ENCODE results near the gene OTOP3. TPM values are rescaled to one million over a fixed set of nuclear protein-coding genes. Genes with fewer than 3 reads are reported as not detected.

The OTOP3 gene
- total RNA-seq, 1 experiment from 2014 or later, result not detected

Other genes with a start within 250 kb of the OTOP3 start
- not detected in 2 replicates for gene CD300LF, start 223.0 kb upstream of the OTOP3 start, total RNA-seq (2014; rRNA removed; shearing (Covaris generic))
- gene RAB37, start 198.6 kb upstream of the OTOP3 start, total RNA-seq (2014; rRNA removed; shearing (Covaris generic)), result 1.4 and 4.2 TPM in 2 replicates
- gene NHERF1, start 187.3 kb upstream of the OTOP3 start, total RNA-seq (2014; rRNA removed; shearing (Covaris generic)), result 82.3 and 90.0 TPM in 2 replicates
- gene NAT9, start 159.6 kb upstream of the OTOP3 start, total RNA-seq (2014; rRNA removed; shearing (Covaris generic)), result 31.0 and 32.7 TPM in 2 replicates
- 0.37 and 1.3 TPM in 2 replicates for gene GRIN2C, start 76.0 kb upstream of the OTOP3 start, total RNA-seq (2014; rRNA removed; shearing (Covaris generic))
- 120 and 154 TPM in 2 replicates for gene FDXR, start 62.9 kb upstream of the OTOP3 start, total RNA-seq (2014; rRNA removed; shearing (Covaris generic))
- not detected in 2 replicates for gene FADS6, start 42.3 kb upstream of the OTOP3 start, total RNA-seq (2014; rRNA removed; shearing (Covaris generic))
- 1.4 and 1.9 TPM in 2 replicates for gene USH1G, start 12.6 kb upstream of the OTOP3 start, total RNA-seq (2014; rRNA removed; shearing (Covaris generic))
- gene OTOP2, start 11.6 kb upstream of the OTOP3 start, total RNA-seq (2014; rRNA removed; shearing (Covaris generic)), result not detected in 2 replicates
- gene HID1, start 36.9 kb downstream of the OTOP3 start, total RNA-seq (2014; rRNA removed; shearing (Covaris generic)), result 2.1 and 4.7 TPM in 2 replicates
- 21.8 and 24.4 TPM in 2 replicates for gene CDR2L, start 51.7 kb downstream of the OTOP3 start, total RNA-seq (2014; rRNA removed; shearing (Covaris generic))
- 98.4 and 99.0 TPM in 2 replicates for gene MRPL58, start 76.8 kb downstream of the OTOP3 start, total RNA-seq (2014; rRNA removed; shearing (Covaris generic))
- gene ATP5PD, start 111.1 kb downstream of the OTOP3 start, total RNA-seq (2014; rRNA removed; shearing (Covaris generic)), result 206 and 238 TPM in 2 replicates
- 26.8 and 27.8 TPM in 2 replicates for gene KCTD2, start 111.3 kb downstream of the OTOP3 start, total RNA-seq (2014; rRNA removed; shearing (Covaris generic))
- gene SLC16A5, start 152.1 kb downstream of the OTOP3 start, total RNA-seq (2014; rRNA removed; shearing (Covaris generic)), result 11.0 and 25.5 TPM in 2 replicates
- gene ARMC7, start 174.1 kb downstream of the OTOP3 start, total RNA-seq (2014; rRNA removed; shearing (Covaris generic)), result 10.5 and 13.6 TPM in 2 replicates
- 104 and 142 TPM in 2 replicates for gene NT5C, start 195.8 kb downstream of the OTOP3 start, total RNA-seq (2014; rRNA removed; shearing (Covaris generic))
- 199 and 235 TPM in 2 replicates for gene JPT1, start 218.6 kb downstream of the OTOP3 start, total RNA-seq (2014; rRNA removed; shearing (Covaris generic))
- 142 and 183 TPM in 2 replicates for gene SUMO2, start 247.1 kb downstream of the OTOP3 start, total RNA-seq (2014; rRNA removed; shearing (Covaris generic))

Data from G401 (cell line).